Stimulated activated CD8-positive, alpha-beta memory T cell treated with anti-CD3 and anti-CD28 coated beads, Interleukin-12 subunit alpha, Interleukin-12 subunit beta, amount 100 ng/mL, for 24 hours (primary cell): ENCODE results near the gene OR6A2.
"Not testable (repeated sequence)": the region's sequence is repeated elsewhere in the genome, so short reads cannot be mapped to it uniquely, and the experiment has no call there.

Source experiments
- DNase-seq: peaks from one replicate; pipeline ENCODE4 v3.0.0-alpha.2; 2020; ENCODE audit errors: extremely low read depth

Gene OR6A2

DNA sequence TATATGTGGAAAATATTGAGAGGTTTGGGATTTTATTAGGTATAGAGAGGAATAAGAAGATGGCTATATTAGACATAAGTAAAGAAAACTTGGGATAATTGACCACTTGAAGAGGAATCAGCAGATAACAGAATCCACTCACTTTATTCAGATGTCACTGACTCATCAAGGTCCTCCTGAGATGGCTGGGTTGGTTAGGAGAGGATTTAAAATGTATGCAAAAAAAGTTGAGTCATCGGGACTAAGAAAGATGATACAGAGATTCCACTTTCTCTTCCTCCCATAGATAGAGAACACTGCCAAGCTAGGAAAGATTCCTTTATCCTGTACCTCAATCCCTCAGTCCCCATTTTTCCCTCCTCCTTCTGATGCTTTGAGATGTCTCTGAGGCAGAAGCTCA, at the start of gene OR6A2:
OR6A2 (minus strand) TSS at position 288 of the 400 bp plus-strand sequence. CDS start 3,981 bp downstream, outside the sequence.
- DNase-seq, result no peak

DNA sequence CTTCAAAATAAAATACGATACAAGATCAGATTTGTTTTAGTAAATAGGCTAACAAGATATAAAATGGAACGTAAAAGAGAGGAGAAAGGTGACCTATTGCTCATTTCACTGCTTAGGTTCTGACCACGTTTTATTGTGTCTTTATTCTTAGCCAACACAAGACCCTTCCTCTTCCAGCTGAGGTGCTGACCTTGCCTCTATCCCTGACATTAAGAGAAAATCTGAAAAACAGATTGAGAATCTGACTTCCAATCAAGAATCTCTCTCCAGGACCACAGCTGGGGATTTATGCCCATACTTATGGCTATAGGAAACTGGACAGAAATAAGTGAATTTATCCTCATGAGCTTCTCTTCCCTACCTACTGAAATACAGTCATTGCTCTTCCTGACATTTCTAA, 45.9 kb upstream of the OR6A2 start, which contains the start of gene OR10A5:
OR10A5 (plus strand) TSS at position 301 of the 400 bp plus-strand sequence; CDS start at position 301, 0 bp downstream.
- DNase-seq, result no peak

GRCh38 chr11:6844356-6844755, 44.9 kb upstream of the OR6A2 start:
- no peak for DNase-seq

GRCh38 chr11:6843670-6844069, 44.2 kb upstream of the OR6A2 start:
- DNase-seq, result no peak

DNA sequence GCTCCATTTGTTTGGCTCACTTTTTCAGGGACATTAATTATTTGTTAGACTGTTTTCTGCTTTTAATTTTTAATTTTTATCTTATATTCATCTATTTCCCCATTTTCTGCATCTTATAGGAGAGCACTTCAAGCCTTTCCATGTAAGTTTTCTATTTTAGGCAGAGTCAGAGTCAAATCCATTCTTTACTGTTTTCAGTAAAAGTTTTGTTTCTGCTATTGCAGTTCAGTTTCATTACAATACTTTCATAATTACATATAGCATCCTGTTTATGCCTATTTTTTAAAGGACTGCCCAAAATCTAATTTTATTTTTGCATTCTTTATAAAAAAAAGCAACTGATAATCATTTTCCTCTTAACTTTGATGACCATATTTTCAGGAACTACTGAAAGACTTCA, 42.2 kb upstream of the OR6A2 start:
- no peak for DNase-seq

DNA sequence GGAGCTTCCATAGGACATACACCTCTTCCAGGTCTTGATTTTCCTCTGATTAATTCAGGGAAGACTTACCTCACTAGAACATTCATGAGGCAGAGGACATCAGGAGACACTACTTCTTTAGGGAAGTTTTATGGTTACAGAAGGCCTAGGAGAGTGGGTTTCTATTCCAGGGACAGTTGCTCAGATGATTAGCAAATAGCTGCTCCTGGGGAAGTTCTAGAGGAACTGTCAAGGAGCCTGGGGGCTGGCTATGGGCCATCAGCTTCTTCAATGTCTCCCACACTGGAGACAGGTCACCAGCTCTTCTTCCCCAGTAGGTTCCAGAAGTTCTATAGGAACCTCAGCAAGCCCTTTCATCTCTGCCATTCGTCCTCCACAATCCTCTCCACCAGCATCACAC, 34.5 kb upstream of the OR6A2 start:
- no peak for DNase-seq

GRCh38 chr11:6833356-6833755, 33.9 kb upstream of the OR6A2 start:
- DNase-seq, result no peak

GRCh38 chr11:6828103-6828502, 28.6 kb upstream of the OR6A2 start:
- DNase-seq, result no peak

DNA sequence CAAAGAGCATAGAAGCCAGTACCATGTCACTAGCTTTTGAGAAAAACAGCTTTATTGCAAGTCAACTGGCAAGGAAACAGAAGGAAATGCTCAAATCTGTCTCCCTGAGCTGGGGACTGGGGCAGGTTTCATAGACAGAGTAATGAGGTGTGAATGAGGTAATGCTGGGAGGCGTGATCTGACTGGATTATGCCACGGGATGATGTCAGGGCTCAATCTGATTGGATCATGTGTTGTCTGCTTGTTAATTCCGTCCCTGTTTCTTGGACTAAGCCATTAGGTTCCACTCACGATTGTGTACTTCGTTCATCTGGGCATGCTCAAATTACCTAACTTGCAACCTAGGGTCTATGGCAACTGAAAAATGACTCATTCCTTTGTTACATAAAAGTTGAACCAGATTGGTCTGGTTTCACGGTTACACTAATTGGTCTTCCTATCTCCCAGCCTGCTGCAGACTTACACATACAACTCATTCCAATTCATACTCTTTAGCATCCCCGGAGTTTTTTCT, 25.8 kb upstream of the OR6A2 start:
- no peak for DNase-seq

DNA sequence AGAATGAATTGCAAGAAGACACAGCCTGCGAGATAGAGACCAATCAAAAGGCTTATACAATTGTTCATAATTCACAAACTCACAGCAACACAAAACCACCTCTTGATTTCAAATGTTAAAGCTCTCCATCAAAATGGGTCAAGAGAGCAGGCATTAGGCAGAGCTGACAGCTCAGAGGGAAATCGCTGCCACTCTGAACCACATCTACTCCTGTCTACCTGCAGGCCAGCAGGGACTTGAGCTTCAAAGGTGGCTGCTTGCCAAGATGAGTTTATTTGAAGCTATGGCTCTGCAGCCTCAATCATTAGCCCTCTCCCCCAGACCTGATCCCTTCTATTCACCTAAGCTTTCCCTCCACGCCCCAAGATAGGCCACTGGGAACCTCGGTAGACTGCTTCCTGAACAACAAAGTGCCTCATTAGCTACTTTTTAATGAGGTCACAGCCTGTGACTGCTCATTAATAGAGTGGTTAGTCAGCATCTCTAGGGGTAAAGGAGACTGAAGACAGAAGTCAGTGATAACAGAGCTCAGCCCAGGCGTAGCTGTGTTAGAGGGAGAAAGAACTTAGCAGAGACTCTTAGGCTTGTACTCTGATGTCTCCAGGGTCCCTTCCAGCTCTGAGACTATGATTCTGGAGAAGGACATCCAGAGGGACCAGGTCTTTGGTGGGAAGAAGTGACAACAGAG, 24.8 kb upstream of the OR6A2 start:
- DNase-seq, result no peak

GRCh38 chr11:6818967-6819366, 19.5 kb upstream of the OR6A2 start:
- DNase-seq, result no peak

- no peak for DNase-seq
Measured at GRCh38 chr11:6817694-6818093, 18.2 kb upstream of the OR6A2 start.

GRCh38 chr11:6813656-6814055, 14.2 kb upstream of the OR6A2 start:
- no peak for DNase-seq

DNA sequence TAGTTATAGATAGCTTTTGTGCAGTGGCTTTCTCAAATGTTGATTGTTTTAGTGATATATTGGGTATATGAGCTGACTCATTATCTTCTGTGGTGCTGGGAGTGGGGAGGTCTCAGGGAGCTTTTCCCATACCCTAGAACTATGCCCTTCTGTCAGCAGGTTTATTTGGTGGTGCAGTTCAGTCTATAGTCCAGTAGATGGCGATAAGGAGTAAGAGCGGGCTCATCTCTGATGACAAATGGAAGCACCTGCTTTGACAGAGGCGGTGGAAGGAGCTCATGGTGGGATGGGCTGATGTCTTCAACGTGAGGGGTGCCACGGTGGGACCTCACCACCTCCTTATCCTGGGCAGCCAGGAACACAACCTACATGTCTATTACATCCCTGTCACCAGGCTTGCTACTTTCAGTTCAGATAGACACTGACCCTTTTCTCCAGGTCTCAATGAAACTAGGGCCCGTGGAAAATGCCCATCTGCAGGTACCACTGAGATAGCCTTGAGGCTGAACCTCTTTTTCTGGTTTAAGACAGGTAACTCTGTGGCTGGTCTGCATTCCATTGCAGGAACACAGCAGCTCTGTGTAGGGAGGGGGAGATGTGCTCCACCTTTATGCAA, 13.0 kb upstream of the OR6A2 start:
- DNase-seq, result no peak

DNA sequence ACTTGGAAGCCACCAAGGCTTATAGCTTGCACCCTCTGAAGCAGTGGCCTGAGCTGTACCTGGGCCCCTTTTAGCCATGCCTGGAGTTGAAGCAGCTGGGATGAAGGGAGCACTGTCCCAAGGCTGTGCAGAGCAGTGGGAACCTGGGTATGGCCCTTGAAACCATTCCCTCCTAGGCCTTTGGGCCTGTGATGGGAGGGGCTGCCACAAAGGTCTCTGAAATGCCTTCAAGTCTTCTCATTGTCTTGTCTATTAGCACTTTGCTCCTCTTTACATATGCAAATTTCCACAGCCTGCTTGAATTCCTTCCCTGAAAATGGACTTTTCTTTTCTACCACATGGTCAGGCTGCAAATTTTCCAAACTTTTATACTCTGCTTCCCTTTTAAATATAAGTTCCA, 1.6 kb upstream of the OR6A2 start:
- not testable (repeated sequence) for DNase-seq

DNA sequence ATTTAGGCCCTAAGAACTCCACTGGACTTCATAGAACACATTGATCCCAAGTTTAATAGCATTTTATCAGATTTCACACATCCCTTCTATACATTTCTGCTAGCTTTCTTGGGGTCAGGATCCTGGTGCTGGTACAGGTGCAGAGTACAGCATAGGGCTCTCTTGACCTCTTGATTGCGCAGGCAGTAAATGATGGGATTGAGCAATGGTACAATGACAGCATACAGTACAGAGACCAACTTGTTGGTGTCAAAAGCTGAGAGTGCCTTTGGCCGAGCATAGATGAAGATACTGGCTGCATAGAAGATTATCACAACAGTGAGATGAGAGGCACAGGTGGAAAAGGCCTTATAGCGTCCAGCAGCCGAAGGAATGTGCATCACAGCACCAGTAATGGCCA, 4.8 kb downstream of the OR6A2 start:
- no peak for DNase-seq

- no peak for DNase-seq
Measured at GRCh38 chr11:6790546-6790945, 8.9 kb downstream of the OR6A2 start.

GRCh38 chr11:6782720-6783119, 16.8 kb downstream of the OR6A2 start, which contains the start of gene OR2AG1:
Gene OR2AG1, plus strand, starts transcription at chr11:6783020. Its CDS starts 2,018 bp downstream, at chr11:6785038.
- DNase-seq, result no peak

DNA sequence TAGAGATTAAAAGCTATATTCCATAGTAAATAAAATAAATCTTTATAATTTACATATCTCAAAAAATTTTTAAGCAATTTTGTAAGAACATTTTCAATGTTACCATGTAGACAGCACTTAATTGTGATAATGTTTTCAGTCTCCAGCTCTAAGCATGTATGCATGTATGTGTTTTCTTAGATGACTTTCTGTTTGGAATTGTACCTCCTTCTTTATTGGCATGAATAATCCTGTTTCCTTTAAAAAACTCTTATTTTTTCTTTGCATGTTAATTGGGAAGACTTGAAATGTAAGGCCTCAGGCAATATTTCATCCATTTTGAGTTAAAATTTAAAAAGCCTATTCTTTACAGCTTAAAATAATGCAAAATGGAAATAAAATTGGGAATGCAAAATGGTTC, 18.7 kb downstream of the OR6A2 start:
- no peak for DNase-seq

DNA sequence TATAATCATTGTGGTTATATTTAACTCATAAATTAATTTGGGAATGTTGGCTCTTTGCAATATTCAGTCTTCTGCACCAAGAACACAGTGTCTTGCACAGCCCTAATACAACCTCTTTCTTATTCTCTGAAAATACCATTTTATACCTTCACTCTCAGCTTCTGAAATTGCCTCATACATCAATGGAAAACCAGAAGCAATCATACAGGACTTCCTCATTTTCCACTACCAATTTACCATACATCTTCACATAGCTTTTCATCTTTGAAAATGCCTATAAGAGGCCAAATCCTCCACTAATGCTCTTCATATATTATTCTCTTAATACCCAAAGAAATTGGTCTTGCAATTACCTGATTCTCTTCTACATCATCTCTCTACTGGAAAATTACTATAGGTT, 21.0 kb downstream of the OR6A2 start:
- DNase-seq, result no peak

GRCh38 chr11:6771926-6772893, 27.3 kb downstream of the OR6A2 start, which contains the start of gene OR2AG2:
Gene OR2AG2, minus strand, starts transcription at chr11:6771976. Its CDS starts 3,019 bp downstream, at chr11:6768957.
- DNase-seq, result no peak
